Esophagus (tissue), 2 donors: ENCODE data around the gene TAP2. TPM values are rescaled to one million over a fixed set of nuclear protein-coding genes. Genes with fewer than 3 reads are reported as not detected.
A peak's percentile ranks its signal among the peaks of the same experiment; 100 is the strongest.

Source experiments
- H3K27ac ChIP-seq, 2 donors: one replicate each; pipeline ENCODE4 v1.5.1; 2013; ENCODE audit warnings: low read depth in 2 of 2, mild to moderate bottlenecking in 2 of 2, inconsistent platforms in 1 of 2, low read length in 1 of 2, moderate library complexity in 1 of 2
- H3K27me3 ChIP-seq, 2 donors: one replicate each; pipeline ENCODE4 v1.6.1; 2013; ENCODE audit warnings: low read length in 2 of 2, control low read depth in 1 of 2, mild to moderate bottlenecking in 1 of 2; ENCODE audit not compliant: insufficient read depth in 2 of 2, control insufficient read depth in 1 of 2
- H3K36me3 ChIP-seq, 2 donors: one replicate each; pipeline ENCODE4 v1.6.1; 2013; ENCODE audit warnings: low read length in 1 of 2; ENCODE audit not compliant: control insufficient read depth in 2 of 2, insufficient read depth in 2 of 2
- H3K4me1 ChIP-seq, 2 donors: one replicate each; pipeline ENCODE4 v1.6.1; 2013; ENCODE audit warnings: low read length in 1 of 2; ENCODE audit not compliant: control insufficient read depth in 2 of 2, insufficient read depth in 2 of 2
- H3K4me3 ChIP-seq, 2 donors: one replicate each; pipeline ENCODE4 v1.5.1; 2013; ENCODE audit warnings: low read length in 2 of 2, mild to moderate bottlenecking in 2 of 2, low read depth in 1 of 2, moderate library complexity in 1 of 2
- H3K9me3 ChIP-seq, 2 donors: one replicate each; pipeline ENCODE4 v1.6.1; 2013; ENCODE audit warnings: mild to moderate bottlenecking in 2 of 2, low read depth in 1 of 2, low read length in 1 of 2, moderate library complexity in 1 of 2; ENCODE audit not compliant: control insufficient read depth in 2 of 2, insufficient read depth in 1 of 2
- whole genome bisulfite sequencing, 2 donors: extraction: QIAGEN DNeasy Blood & Tissue Kit; methylation state at CpG; one replicate each; pipeline ENCODE4 v1.1.7; 2013; 5-methylcytosine and 5-hydroxymethylcytosine counted together
- polyA plus RNA-seq, 2 donors: library from polyadenylated mRNA; stranded (reverse); fragments of 200-250 nt; gene quantifications; one replicate each; pipeline ENCODE4 v1.2.3, GENCODE V29; 2013
- donor health status: healthy with polysubstance abuse.
- donor health status: Bipolar disorder and iron deficiency.

The TAP2 gene
- polyA plus RNA-seq, 2 donors: 19.3 to 40.5 TPM

DNA sequence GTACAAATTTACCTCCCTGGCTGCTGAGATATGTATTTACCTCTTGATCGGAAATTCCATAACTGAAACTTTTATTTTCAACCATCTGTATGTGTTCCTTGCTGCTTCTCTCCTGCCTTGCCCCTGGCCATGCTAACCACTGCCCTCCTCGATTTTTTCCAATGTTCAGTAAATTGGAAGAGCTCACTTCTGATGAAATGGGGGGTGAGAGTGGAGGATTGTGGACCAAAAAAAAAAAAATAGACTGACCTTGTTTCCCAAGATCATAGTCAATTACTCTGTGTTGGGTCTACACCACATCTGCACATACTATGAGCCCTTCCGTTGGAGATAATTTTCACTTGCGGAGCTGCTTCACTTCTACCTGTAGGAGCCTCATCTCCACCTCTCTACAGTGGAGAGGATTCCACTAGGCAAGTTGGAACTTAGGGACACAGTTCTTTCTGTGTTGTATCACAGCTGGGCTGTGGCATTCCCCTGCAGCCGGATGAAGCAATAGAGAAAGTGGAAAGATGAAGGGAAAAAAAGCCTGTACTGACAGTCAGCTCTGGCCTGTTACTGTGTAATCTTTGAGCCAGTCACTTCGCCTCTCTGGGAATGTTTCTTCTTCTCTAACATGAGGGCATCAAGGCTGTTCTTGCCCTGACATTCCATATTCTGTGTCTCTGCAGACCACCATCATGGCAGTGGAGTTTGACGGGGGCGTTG is 17.1 kb upstream of the TAP2 start:
- Histone ChIP-seq H3K4me3 (no peak overlapping the region), H3K27me3 (no peaks in the 10 kb centered on the region), H3K4me1 (peaks cover 0 to 6% of the 10 kb centered on the region in 2 donors), H3K36me3 (peaks cover 0 to 7% of the 10 kb centered on the region in 2 donors), H3K9me3 (no peaks in the 10 kb centered on the region), H3K27ac (peak overlapping the region in 1 of 2 donors; percentile 9)
- 73 to 74% methylated on average over 8 of the region's 8 CpGs for WGBS, 2 donors

DNA sequence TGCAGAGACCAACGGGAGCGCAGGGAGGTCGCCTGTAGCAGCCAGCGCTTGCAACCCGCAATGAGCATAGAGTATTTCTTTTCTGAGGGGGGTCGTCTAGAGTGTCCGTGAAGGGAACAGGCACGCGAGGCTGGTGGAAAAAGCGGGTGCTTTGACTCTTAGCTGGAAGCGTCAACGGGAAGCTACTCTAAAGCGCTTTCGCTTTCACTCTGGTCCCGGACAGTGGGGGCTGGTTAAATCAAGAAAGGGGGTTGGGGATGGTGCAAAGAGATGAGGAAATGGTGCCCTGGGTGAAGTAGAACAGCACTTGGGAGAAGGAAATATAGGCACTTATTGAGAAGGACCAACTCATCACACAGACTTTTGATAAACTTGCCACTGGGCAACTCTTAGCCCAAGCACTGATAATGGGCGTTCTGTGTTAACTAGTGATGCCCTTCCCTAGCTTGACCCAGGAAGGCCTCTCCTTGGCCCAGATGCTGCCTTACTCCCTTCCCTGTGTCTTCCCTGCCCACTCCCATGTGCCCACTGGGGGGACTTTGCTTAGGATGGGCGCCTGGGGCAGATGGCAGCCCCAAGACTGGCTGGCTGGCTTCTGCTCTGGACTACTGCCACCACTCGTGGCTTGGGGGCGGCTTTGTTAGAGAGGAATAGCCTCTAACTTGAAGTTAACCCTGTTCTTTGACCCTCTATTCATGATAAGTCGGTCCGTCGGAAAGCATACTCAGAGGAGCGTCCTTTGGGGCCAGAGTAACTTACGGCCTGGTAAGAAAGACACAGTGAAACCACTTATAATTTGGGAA is 16.0 kb upstream of the TAP2 start:
- Histone ChIP-seq H3K27ac (peak overlapping the region; percentile 99 to 100), H3K4me3 (peak overlapping the region; percentile 62 to 88), H3K9me3 (no peaks in the 10 kb centered on the region), H3K36me3 (peaks cover 7 to 15% of the 10 kb centered on the region in 2 donors), H3K27me3 (no peaks in the 10 kb centered on the region), H3K4me1 (peaks cover 0 to 6% of the 10 kb centered on the region in 2 donors)
- 10 to 12% methylated on average over 24 of the region's 24 CpGs for WGBS, 2 donors

DNA sequence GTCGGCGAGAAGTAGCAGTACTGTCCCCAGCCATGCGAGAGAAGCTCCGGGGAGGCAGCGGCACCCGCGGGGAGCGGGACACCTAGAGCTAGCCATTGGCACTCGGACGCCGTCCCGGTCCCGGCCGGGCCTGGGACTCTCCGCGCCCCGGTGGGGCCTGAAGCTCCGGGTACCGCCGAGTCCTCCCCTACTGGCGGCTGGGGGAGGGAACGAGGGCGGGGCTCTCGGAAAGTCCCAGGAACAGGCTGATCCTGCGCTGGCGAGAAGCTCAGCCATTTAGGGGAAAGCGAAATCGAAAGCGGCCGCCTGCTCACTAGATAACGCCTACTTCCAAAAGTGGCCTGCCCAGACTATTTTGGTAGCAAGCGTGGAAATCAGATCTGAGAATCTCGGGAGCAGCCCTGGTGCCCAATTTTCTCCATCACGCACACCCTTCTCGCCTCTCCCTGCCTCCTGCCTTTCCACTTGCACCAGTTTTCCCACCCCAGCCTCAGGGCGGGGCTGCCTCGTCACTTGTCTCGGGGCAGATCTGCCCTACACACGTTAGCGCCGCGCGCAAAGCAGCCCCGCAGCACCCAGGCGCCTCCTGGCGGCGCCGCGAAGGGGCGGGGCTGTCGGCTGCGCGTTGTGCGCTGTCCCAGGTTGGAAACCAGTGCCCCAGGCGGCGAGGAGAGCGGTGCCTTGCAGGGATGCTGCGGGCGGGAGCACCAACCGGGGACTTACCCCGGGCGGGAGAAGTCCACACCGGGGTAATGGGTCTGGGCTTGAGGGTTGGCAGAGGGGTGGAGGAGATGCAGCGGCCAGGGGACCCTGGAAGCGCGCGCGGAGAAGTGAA is 15.2 kb upstream of the TAP2 start, which contains the start of the genes PSMB9 and TAP1:
Gene PSMB9, plus strand, starts transcription at position 652 of the 835 bp plus-strand sequence. Its CDS starts 38 bp downstream, at position 690.
Gene TAP1, minus strand, starts transcription at position 164 of the 835 bp plus-strand sequence. Its CDS starts 68 bp downstream, at position 96.
- H3K27me3 ChIP-seq: no peaks in the 10 kb centered on the region
- H3K36me3 ChIP-seq: peaks cover 7 to 13% of the 10 kb centered on the region in 2 donors
- H3K9me3 ChIP-seq: no peaks in the 10 kb centered on the region
- WGBS, 2 donors: 1% methylated on average over 68 of the region's 68 CpGs
- H3K27ac ChIP-seq: peak within 1 kb of the TSS; percentile 99 to 100
- H3K4me1 ChIP-seq: peaks cover 0 to 6% of the 10 kb centered on the region in 2 donors
- peak within 1 kb of the TSS; percentile 62 to 88 for H3K4me3 ChIP-seq

DNA sequence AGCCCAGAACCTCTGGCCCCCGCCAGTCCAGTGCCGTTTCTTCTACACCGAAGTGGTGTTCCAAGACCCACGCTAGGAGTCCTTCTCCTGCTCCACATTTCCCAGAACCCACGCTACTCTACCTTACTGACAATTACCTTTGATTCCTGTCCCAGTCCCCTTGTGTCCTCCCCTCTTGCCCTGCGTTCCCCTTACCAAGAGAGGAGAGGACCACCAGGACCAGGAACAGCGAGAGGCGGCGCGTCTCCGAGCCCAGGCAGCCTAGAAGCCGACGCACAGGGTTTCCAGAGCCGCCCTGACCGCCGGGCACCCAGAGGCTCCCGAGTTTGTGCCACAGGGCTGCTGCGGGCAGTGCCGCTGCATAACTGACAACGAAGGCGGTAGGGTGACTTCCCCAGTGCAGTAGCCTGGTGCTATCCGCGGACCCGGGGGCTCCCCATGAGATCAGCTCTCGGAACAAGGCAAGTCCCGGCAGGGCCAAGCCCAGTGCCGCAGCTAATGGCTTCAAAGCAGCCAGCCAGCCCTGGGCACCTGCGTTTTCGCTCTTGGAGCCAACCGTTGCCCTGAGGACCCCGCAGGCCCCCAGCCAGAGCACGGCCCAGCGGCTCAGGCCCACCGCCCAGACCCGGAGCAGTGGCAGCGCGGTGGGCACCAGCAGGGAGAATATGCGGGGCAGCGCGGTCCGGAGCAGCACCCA is 14.5 kb upstream of the TAP2 start:
- peaks cover 0 to 6% of the 10 kb centered on the region in 2 donors for H3K4me1 ChIP-seq
- WGBS, 2 donors: 0 to 1% methylated on average over 38 to 41 of the region's 41 CpGs
- no peaks in the 10 kb centered on the region for H3K9me3 ChIP-seq

DNA sequence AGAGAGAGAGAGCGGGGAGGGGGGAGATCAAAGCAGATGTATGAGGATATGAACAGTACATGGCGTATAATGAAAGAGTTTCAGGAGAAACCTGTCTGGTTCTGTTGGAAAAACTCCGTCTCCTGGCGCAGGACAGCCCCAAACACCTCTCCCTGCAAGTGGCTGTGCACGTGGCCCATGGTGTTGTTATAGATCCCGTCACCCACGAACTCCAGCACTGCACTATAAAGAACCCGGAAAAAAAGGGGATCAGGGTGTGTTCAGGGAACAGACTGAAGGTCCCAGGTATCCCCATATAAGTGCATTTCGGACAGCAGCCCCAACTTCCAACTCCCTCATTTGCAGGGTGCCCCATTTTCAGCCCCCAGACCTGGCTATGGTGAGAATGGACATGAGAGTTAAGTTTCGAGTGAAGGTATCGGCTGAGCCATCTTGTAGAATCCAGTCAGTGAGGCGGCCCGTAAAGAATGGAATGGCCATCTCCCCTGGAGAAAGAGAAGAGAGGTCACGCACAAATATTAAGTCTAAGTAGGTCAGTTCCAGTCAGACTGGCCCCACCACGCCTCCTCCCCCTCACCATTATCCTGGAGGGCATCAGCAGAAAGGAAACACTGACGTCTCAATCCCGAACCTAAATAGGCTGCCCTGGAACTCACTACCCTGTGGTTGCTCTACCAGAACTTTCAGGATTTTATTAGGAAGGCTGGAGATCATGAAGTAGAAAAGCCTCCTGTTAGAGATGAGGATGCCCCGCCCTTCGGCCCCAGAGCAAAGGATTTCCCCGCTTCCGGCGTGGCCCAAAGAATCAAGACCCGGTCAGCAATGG is 13.7 kb upstream of the TAP2 start:
- Histone ChIP-seq H3K4me3 (peak overlapping the region; percentile 62 to 88), H3K36me3 (peaks cover 8 to 21% of the 10 kb centered on the region in 2 donors), H3K9me3 (no peaks in the 10 kb centered on the region), H3K27me3 (no peaks in the 10 kb centered on the region), H3K4me1 (peaks cover 0 to 6% of the 10 kb centered on the region in 2 donors), H3K27ac (peak overlapping the region; percentile 99 to 100)
- WGBS, 2 donors: 35 to 38% methylated on average over 23 of the region's 23 CpGs

More for the DNA sequence above, 14.5 kb upstream of the TAP2 start:
- Histone ChIP-seq H3K27me3 (no peaks in the 10 kb centered on the region), H3K36me3 (peaks cover 7 to 15% of the 10 kb centered on the region in 2 donors), H3K4me3 (peak overlapping the region; percentile 62 to 88), H3K27ac (peak overlapping the region; percentile 99 to 100)

DNA sequence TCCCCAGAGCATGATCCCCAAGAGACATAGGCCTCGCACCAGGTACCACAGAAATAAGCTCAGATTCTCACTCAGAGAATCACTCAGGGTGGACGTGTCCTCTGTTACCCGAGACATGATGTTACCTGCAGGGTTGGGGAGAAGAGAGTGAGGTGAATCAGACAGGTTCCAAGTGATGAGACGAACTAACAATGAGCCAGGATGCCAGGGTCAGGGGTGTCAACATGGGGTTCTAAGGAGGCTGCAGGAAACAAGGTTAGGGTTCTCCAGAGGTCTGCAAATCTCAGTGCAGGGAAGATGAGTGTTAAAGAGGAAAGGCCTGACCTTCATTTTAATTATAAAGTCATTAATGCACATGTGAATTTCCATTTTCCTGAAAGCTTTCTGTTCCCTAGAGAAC is 12.5 kb upstream of the TAP2 start:
- H3K9me3 ChIP-seq: no peaks in the 10 kb centered on the region
- peaks cover 0 to 6% of the 10 kb centered on the region in 2 donors for H3K4me1 ChIP-seq
- WGBS, 2 donors: 79 to 90% methylated on average over 4 of the region's 4 CpGs
- no peak overlapping the region for H3K4me3 ChIP-seq
- H3K27me3 ChIP-seq: no peaks in the 10 kb centered on the region
- peaks cover 11 to 25% of the 10 kb centered on the region in 2 donors for H3K36me3 ChIP-seq
- no peak overlapping the region for H3K27ac ChIP-seq

DNA sequence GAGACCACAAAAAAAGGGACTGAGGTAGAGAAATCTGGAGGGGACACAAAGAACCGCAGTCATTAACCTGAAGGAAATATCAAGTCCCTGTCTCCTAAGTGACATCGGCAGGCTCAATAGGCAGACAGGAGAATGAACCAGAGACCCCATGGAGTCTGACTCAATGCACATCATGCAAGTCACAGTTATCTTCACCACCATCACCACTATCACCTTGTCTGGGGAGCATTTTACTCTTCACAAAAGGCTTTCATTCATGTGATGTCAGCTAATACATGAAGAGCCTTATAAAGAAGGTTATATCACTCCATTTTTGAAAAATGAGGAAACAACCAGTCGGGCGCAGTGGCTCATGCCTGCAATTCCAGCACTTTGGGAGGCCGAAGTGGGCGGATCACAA is 10.6 kb upstream of the TAP2 start:
- WGBS, 2 donors: 77 to 81% methylated on average over 6 of the region's 6 CpGs

DNA sequence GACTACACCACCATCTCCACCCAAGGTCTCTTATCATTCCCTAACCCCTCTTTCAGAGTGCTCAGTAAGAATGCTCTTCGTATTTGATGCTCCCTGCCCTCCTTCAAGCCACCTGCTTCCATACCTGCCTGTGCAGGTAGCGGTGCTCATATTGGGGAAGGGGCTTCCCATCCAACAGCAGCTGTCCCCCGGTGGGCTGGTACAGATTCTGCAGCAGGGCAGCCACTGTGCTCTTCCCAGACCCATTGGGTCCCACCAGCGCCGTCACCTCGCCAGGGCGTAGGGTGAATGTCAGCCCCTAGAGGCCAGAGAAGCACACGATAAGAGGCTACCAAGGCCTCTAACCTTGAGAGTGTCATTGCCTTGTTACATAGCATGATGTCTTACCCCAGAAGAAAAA is 9.3 kb upstream of the TAP2 start:
- 87 to 89% methylated on average over 8 of the region's 8 CpGs for WGBS, 2 donors
- Histone ChIP-seq H3K4me3 (no peak overlapping the region), H3K27ac (no peak overlapping the region), H3K4me1 (peaks cover 0 to 6% of the 10 kb centered on the region in 2 donors), H3K36me3 (peaks cover 16 to 28% of the 10 kb centered on the region in 2 donors), H3K9me3 (no peaks in the 10 kb centered on the region), H3K27me3 (no peaks in the 10 kb centered on the region)

More for the DNA sequence above, 10.6 kb upstream of the TAP2 start:
- Histone ChIP-seq H3K36me3 (peaks cover 16 to 28% of the 10 kb centered on the region in 2 donors), H3K27ac (no peak overlapping the region), H3K27me3 (no peaks in the 10 kb centered on the region), H3K4me3 (no peak overlapping the region), H3K9me3 (no peaks in the 10 kb centered on the region), H3K4me1 (peaks cover 0 to 6% of the 10 kb centered on the region in 2 donors)
